NCI-H2081 (cell line): ENCODE measurements around the gene ARHGAP29.
A peak's percentile ranks its signal among the peaks of the same experiment; 100 is the strongest.

ENCODE experiments used
- DNase-seq, 2 experiments: peaks; one replicate each; lab custom pipeline; 2025; lab: John Stamatoyannopoulos, UW

The ARHGAP29 gene

GRCh38 chr1:94237291-94238226 lies at the start of gene ARHGAP29:
TSS of gene ARHGAP29 (minus strand) at chr1:94237584. CDS start at chr1:94231611, 5,973 bp downstream.
- DNase-seq: peak; percentile 81 to 83

- DNase-seq: no peak
These were observed 49.6 kb upstream of the ARHGAP29 start for GRCh38 chr1:94286864-94287437.

- DNase-seq: no peak
These were observed 47.8 kb upstream of the ARHGAP29 start for GRCh38 chr1:94285031-94285654.

- no peak for DNase-seq
These were observed 47.1 kb upstream of the ARHGAP29 start for GRCh38 chr1:94284476-94284875.

GRCh38 chr1:94283462-94283861 lies 46.1 kb upstream of the ARHGAP29 start:
- DNase-seq: no peak

- DNase-seq: no peak
These were observed 44.8 kb upstream of the ARHGAP29 start for GRCh38 chr1:94282143-94282711.

- no peak for DNase-seq
These were observed 44.2 kb upstream of the ARHGAP29 start for GRCh38 chr1:94281361-94282142.

- no peak for DNase-seq
These were observed 43.2 kb upstream of the ARHGAP29 start for GRCh38 chr1:94280541-94280940.

- no peak for DNase-seq
These were observed 42.1 kb upstream of the ARHGAP29 start for GRCh38 chr1:94279462-94279861.

- DNase-seq: no peak
These were observed 41.7 kb upstream of the ARHGAP29 start for GRCh38 chr1:94279038-94279437.

- DNase-seq: no peak
These were observed 39.6 kb upstream of the ARHGAP29 start for GRCh38 chr1:94276988-94277434.

GRCh38 chr1:94275083-94275482 lies 37.7 kb upstream of the ARHGAP29 start:
- no peak for DNase-seq

- no peak for DNase-seq
These were observed 37.2 kb upstream of the ARHGAP29 start for GRCh38 chr1:94274561-94274960.

- DNase-seq: no peak
These were observed 35.7 kb upstream of the ARHGAP29 start for GRCh38 chr1:94273111-94273510.

GRCh38 chr1:94272388-94272787 lies 35.0 kb upstream of the ARHGAP29 start:
- no peak for DNase-seq

- DNase-seq: no peak
These were observed 34.0 kb upstream of the ARHGAP29 start for GRCh38 chr1:94271373-94271772.

- DNase-seq: no peak
These were observed 33.4 kb upstream of the ARHGAP29 start for GRCh38 chr1:94270801-94271203.

- no peak for DNase-seq
These were observed 32.5 kb upstream of the ARHGAP29 start for GRCh38 chr1:94269921-94270320.

GRCh38 chr1:94265906-94266305 lies 28.5 kb upstream of the ARHGAP29 start:
- DNase-seq: no peak

- DNase-seq: no peak
These were observed 27.6 kb upstream of the ARHGAP29 start for GRCh38 chr1:94265011-94265422.

- DNase-seq: no peak
These were observed 23.4 kb upstream of the ARHGAP29 start for GRCh38 chr1:94260635-94261387.
